ENCODE results near the gene KRTAP12-1.
"Not testable (repeated sequence)": the region's sequence is repeated elsewhere in the genome, so short reads cannot be mapped to it uniquely, and the experiment has no call there.

KRTAP12-1 gene

DNA sequence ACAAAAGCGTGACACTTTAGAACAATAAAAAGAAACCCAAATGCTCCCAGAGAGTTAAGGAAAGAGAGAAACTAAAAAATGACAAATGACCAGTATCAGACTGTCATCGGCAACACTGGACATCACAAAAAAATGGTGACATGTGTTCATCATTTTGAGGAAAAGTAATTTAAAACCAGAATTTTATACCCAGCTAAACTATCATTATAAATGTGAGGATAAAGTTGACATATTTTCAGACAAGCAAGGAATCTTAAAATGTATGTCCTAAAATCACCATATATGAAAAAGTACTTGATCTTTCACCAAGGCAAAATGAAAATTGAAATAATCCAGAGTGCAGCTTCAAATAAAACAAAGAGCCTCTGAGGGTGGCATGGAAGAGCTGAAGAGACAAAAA is 37.1 kb downstream of the KRTAP12-1 start:
- DNase-seq (ENCODE audit: low read depth in 2 of 2): no peak

DNA sequence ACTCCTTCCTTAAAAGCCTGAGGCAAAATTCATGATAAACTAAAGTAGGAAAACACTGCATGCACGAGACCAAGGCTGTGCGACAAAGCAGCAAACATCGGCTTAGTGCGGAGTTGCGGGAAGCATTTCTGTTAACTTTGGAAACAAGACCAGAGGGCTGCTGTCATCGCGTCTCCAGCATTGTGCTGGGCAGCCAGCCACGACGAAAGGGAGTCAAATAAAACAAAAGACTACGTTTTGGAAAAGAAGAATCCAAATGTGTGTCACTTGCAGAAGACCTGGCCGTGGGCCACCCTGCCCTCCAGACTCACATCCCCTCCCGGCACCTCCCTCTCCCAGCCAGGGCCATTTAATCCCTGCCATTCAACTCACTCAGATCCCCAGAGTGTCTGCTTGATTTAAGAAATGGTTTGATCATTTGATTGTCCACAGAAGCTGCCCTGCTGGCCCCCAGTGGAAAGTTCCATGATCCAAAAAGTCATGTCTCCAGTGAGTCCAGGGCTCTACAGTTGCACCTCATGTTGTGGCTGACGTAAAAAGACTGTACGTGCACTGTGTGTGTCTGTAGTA is 38.1 kb downstream of the KRTAP12-1 start:
- no peak for DNase-seq (ENCODE audit: low read depth in 2 of 2)

DNA sequence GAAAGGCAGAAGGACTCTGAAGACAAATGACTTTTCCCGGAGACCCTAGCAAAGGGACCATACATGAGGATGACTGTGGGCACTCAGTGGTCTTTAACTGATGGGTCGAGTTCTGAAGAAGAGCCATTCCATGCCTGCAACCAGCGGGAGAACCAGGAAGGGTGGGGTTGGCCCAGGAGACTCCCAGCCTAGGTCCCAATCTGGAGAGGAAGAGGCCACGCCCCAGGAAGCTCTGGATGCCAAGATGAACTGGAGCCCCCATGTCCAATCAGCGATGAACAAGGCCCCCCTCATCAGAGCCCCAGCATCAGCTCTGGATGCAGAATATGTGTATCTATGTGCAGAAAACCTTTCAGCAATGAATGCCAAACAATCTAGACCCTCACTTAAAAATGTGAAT is 41.2 kb downstream of the KRTAP12-1 start:
- no peak for DNase-seq (ENCODE audit: low read depth in 2 of 2)

DNA sequence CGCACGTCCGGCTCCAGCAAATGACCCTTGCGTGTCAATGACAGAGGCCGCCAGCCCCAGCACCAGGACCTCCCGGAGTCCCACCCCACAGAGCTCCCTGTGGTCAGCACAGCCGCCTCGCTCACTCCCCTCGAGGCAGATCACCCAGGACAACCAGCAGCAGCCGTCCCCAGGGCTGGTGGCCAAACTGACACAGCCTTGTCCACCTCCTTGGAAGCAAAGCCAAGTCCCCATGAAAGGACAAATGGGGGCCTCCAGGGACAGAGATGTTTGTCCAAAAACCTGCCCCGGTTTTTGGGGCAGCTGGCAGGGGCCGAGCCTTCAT is 42.7 kb downstream of the KRTAP12-1 start:
- DNase-seq (ENCODE audit: low read depth in 2 of 2): no peak

DNA sequence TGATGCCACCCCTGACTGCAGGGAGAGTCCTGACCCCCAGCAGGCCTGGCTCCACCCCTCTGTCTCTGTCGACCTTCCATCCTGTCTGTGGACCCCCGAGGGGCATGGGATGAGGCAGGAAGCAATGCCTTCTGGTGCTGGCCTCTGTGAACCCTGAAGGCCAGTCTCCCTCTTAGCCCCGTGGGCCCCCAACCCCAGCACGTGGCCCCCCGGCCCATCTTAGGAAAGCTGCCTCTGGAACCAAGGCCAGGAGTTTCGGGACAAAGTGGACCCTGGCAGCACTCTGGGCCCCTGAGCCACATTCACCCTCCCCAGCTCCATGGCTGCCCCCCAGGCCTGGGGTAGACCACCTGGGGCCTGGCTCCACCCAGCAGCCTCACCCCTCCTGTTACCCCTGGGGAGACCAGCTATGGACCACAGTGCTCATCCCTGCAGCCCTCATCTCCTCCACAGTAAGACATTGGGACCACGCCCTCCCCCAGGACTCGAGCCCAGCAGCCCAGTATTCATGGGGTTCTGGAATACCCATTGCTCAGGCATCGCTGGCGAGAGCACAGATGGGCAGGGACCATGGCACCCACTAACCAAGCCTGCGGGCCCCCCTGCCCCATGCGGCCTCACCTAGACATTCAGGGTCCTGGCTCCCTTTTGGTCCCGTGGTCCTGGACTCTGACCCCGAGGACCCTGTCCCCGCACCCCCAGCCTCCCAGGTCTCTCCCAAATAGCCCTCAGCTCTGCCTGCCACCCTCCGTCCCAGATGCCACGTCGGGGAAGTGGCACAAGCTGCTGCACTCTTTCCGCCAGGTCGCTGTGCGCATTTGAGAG is 43.2 kb downstream of the KRTAP12-1 start:
- not testable (repeated sequence) for DNase-seq (ENCODE audit: low read depth in 2 of 2)

DNA sequence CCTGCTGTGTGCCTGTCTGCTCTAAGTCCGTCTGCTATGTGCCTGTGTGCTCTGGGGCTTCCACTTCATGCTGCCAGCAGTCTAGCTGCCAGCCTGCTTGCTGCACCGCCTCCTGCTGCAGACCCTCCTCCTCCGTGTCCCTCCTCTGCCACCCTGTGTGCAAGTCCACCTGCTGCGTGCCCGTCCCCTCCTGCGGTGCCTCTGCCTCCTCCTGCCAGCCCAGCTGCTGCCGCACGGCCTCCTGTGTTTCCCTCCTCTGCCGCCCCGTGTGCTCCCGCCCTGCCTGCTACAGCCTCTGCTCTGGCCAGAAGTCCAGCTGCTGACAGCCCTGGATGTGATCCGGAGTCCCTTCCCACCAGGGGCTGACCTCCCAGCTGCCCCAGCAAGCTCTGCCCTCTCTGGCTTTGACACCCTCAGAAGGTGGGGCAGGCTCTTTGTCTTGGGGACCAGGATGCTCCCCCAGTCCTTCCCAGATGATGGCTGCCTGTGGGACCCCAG is 44.1 kb downstream of the KRTAP12-1 start:
- not testable (repeated sequence) for DNase-seq (ENCODE audit: low read depth in 2 of 2)

DNA sequence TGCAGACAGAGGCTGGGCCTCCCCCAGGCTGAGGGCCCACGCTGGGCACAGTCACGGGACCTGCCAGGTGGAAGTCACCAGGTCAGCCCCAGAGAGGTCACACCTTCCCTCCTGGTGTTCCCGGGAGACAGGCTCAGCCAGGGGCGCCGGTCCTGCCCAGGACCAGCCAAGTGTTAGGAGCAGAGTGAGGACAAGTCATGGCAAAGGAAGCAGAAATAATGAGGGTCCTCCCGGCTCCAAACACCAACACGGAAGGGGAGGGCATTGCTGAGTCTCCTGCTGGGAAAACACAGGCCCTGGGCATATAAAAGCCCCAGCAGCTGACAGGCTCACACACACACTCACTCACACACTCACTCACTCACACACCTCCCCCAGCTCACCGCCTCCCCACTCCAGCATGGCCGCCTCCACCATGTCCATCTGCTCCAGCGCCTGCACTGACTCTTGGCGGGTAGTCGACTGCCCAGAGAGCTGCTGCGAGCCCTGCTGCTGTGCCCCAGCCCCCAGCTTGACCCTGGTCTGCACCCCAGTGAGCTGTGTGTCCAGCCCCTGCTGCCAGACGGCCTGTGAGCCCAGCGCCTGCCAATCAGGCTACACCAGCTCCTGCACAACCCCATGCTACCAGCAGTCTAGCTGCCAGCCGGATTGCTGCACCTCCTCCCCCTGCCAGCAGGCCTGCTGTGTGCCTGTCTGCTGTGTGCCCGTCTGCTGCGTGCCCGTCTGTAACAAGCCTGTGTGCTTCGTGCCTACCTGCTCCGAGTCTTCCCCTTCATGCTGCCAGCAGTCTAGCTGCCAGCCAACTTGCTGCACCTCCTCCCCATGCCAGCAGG is 44.7 kb downstream of the KRTAP12-1 start, which contains the start of gene KRTAP10-10:
KRTAP10-10 (plus strand) TSS at position 339 of the 833 bp plus-strand sequence; CDS start at position 401, 62 bp downstream.
- DNase-seq (ENCODE audit: low read depth in 2 of 2): no peak

DNA sequence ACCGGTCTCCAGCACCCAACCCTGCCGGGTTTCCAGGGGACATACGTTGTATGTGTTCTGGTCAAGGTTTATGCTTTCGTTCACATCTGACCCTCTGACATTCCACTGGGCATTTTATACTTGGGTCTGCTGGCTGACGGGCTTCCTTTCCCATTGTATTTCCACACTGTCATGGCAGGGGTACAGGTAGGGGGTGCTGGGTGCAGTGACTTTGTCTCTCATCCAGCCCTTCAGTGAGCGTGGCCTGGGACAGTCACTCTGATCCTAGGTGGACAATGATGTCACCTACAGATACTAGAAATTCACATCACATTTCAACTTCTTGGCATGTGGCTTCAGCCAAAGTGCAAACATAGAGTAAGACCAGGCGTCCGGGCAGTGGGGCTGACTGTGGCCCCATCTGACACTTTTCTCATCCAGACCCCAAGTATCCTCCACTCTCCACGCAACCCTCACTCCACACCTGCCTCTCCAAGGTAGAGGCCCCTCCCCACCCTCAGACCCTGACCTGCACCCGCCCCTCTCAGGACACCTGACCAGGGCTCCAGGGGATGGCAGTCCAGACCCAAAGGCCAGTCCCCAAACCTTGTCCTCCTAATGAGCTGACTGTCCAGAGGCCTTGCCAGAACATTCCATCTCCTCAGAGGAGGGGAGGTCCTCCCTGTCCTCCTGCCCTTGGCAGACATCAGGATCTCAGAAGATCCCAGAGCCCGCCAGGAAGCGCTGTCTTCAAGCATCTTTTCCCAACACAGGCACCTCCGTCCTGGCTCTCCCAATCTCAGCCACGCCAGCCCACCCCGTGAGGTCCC is 45.5 kb downstream of the KRTAP12-1 start:
- no peak for DNase-seq (ENCODE audit: low read depth in 2 of 2)

DNA sequence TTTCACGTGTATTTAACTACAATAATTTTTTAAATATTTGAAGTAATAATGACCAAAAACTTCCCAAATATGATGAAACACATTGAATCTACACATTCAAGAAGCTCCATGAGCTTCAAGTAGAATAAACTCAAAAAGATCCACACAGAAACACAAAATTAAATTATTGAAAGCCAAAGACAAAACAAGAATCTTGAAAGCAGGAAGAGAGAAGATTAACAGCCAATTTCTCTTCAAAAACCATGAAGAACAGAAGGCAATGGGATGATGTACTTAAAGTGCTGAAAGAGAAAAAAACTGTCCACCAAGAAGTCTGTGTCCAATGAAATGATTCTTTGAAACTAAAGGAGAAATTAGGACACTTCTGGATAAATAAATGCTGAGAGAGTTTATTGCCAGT is 49.9 kb downstream of the KRTAP12-1 start:
- no peak for DNase-seq (ENCODE audit: low read depth in 2 of 2)
